HG02970 (cell line): ENCODE results near the gene EBI3.
"Not testable (repeated sequence)": the region's sequence is repeated elsewhere in the genome, so short reads cannot be mapped to it uniquely, and the experiment has no call there.

Experiments used
- ATAC-seq: cut with Tn5 transposase; IDR thresholded peaks from one replicate; pipeline ENCODE4 v1.9.1; 2021; ENCODE audit warnings: mild to moderate bottlenecking, moderate library complexity, moderate number of reproducible peaks; ENCODE audit not compliant: unreplicated experiment, low FRiP score

The EBI3 gene

GRCh38 chr19:4199699-4200293 is 29.5 kb upstream of the EBI3 start:
- ATAC-seq, result no peak

GRCh38 chr19:4200940-4201542 is 28.3 kb upstream of the EBI3 start:
- ATAC-seq, result no peak

GRCh38 chr19:4201798-4202197 is 27.5 kb upstream of the EBI3 start:
- no peak for ATAC-seq

GRCh38 chr19:4206818-4207484 is 22.4 kb upstream of the EBI3 start:
- no peak for ATAC-seq

- no peak for ATAC-seq
These were observed 20.8 kb upstream of the EBI3 start for GRCh38 chr19:4208385-4209094.

GRCh38 chr19:4210166-4210731 is 19.1 kb upstream of the EBI3 start:
- no peak for ATAC-seq

- no peak for ATAC-seq
These were observed 16.2 kb upstream of the EBI3 start for GRCh38 chr19:4213116-4213515.

- no peak for ATAC-seq
These were observed 13.5 kb upstream of the EBI3 start for GRCh38 chr19:4215807-4216206.

- no peak for ATAC-seq
These were observed 12.5 kb upstream of the EBI3 start for GRCh38 chr19:4216846-4217245.

GRCh38 chr19:4217429-4218264 is 11.7 kb upstream of the EBI3 start:
- ATAC-seq, result no peak

GRCh38 chr19:4218523-4218922 is 10.8 kb upstream of the EBI3 start:
- ATAC-seq, result not testable (repeated sequence)

GRCh38 chr19:4220188-4220587 is 9.1 kb upstream of the EBI3 start:
- no peak for ATAC-seq

GRCh38 chr19:4224470-4224869 is 4.9 kb upstream of the EBI3 start:
- no peak for ATAC-seq

- ATAC-seq, result no peak
These were observed 3.4 kb upstream of the EBI3 start for GRCh38 chr19:4225885-4226284.

GRCh38 chr19:4227771-4228170 is 1.6 kb upstream of the EBI3 start:
- no peak for ATAC-seq

GRCh38 chr19:4228765-4229178 is 551 bp upstream of the EBI3 start:
- no peak for ATAC-seq

GRCh38 chr19:4230237-4230636 is 914 bp downstream of the EBI3 start:
- not testable (repeated sequence) for ATAC-seq

- not testable (repeated sequence) for ATAC-seq
These were observed 2.2 kb downstream of the EBI3 start for GRCh38 chr19:4231521-4231920.

GRCh38 chr19:4232139-4232538 is 2.8 kb downstream of the EBI3 start:
- not testable (repeated sequence) for ATAC-seq

GRCh38 chr19:4232614-4233281 is 3.4 kb downstream of the EBI3 start:
- ATAC-seq, result no peak
